Femur (tissue), 1 donor: ENCODE measurements around the gene SLC25A38.
A peak's percentile ranks its signal among the peaks of the same experiment; 100 is the strongest.
"Not testable (repeated sequence)": the region's sequence is repeated elsewhere in the genome, so short reads cannot be mapped to it uniquely, and the experiment has no call there.

Source experiments
- DNase-seq: peaks from one replicate; pipeline ENCODE4 v3.0.0-alpha.2; 2017

The SLC25A38 gene

GRCh38 chr3:39383045-39383880 lies at the start of gene SLC25A38:
SLC25A38 (plus strand) TSS chr3:39383370; CDS start chr3:39383725, 355 bp downstream.
- DNase-seq: peak; percentile 86

GRCh38 chr3:39333607-39334006 lies 49.6 kb upstream of the SLC25A38 start:
- DNase-seq: no peak

GRCh38 chr3:39334205-39334604 lies 49.0 kb upstream of the SLC25A38 start:
- DNase-seq: no peak

- DNase-seq: no peak
These were observed 45.0 kb upstream of the SLC25A38 start for GRCh38 chr3:39338201-39338600.

- DNase-seq: no peak
These were observed 44.1 kb upstream of the SLC25A38 start for GRCh38 chr3:39339086-39339485.

- DNase-seq: no peak
These were observed 40.0 kb upstream of the SLC25A38 start for GRCh38 chr3:39343076-39343717.

- DNase-seq: no peak
These were observed 39.4 kb upstream of the SLC25A38 start for GRCh38 chr3:39343760-39344159.

GRCh38 chr3:39344746-39345344 lies 38.3 kb upstream of the SLC25A38 start:
- no peak for DNase-seq

- no peak for DNase-seq
These were observed 36.2 kb upstream of the SLC25A38 start for GRCh38 chr3:39346785-39347585.

- no peak for DNase-seq
These were observed 35.6 kb upstream of the SLC25A38 start for GRCh38 chr3:39347586-39347876.

- no peak for DNase-seq
These were observed 34.1 kb upstream of the SLC25A38 start for GRCh38 chr3:39349080-39349479.

GRCh38 chr3:39350714-39351113 lies 32.5 kb upstream of the SLC25A38 start:
- DNase-seq: no peak

GRCh38 chr3:39351134-39351533 lies 32.0 kb upstream of the SLC25A38 start:
- DNase-seq: not testable (repeated sequence)

GRCh38 chr3:39353168-39353927 lies 29.8 kb upstream of the SLC25A38 start:
- not testable (repeated sequence) for DNase-seq

GRCh38 chr3:39358333-39358732 lies 24.8 kb upstream of the SLC25A38 start:
- DNase-seq: no peak

- DNase-seq: no peak
These were observed 21.8 kb upstream of the SLC25A38 start for GRCh38 chr3:39361252-39361927.

- DNase-seq: no peak
These were observed 21.0 kb upstream of the SLC25A38 start for GRCh38 chr3:39362192-39362591.

GRCh38 chr3:39362812-39363211 lies 20.4 kb upstream of the SLC25A38 start:
- no peak for DNase-seq

- not testable (repeated sequence) for DNase-seq
These were observed 12.7 kb upstream of the SLC25A38 start for GRCh38 chr3:39370450-39370849.

GRCh38 chr3:39372833-39373232 lies 10.3 kb upstream of the SLC25A38 start:
- DNase-seq: no peak

- DNase-seq: no peak
These were observed 6.1 kb upstream of the SLC25A38 start for GRCh38 chr3:39376959-39377634.
